Central memory CD8-positive, alpha-beta T cell (primary cell): ENCODE measurements around the gene TMBIM4.
"Not testable (repeated sequence)": the region's sequence is repeated elsewhere in the genome, so short reads cannot be mapped to it uniquely, and the experiment has no call there.

ENCODE experiments used
- ATAC-seq: fragments of 150-1000 bp; cut with Tn5 transposase; replicated peaks from 2 replicates; pipeline ENCODE4 v1.10.0; 2022; ENCODE audit warnings: mild to moderate bottlenecking, moderate FRiP score, moderate number of reproducible peaks; ENCODE audit not compliant: poor library complexity, severe bottlenecking; ENCODE audit errors: extremely low read depth
- DNase-seq, 2 donors: peaks; one replicate each; pipeline ENCODE4 v3.0.0; 2021; ENCODE audit warnings: low spot score in 2 of 2
- H3K27ac Mint-ChIP-seq: one replicate; pipeline ENCODE4 v1.8.0; 2022; ENCODE audit warnings: low read depth, mild to moderate bottlenecking, moderate library complexity, mixed read lengths
- H3K27me3 Mint-ChIP-seq: one replicate; pipeline ENCODE4 v1.8.0; 2022; ENCODE audit warnings: mixed read lengths
- H3K36me3 Mint-ChIP-seq: one replicate; pipeline ENCODE4 v1.8.0; 2022; ENCODE audit warnings: mild to moderate bottlenecking, moderate library complexity, mixed read lengths; ENCODE audit not compliant: insufficient read depth
- H3K4me1 Mint-ChIP-seq: one replicate; pipeline ENCODE4 v1.8.0; 2022; ENCODE audit warnings: mixed read lengths
- H3K4me3 Mint-ChIP-seq: one replicate; pipeline ENCODE4 v1.8.0; 2022; ENCODE audit warnings: mild to moderate bottlenecking, moderate library complexity, mixed read lengths
- H3K9me3 Mint-ChIP-seq: one replicate; pipeline ENCODE4 v1.8.0; 2022; ENCODE audit warnings: mixed read lengths

The TMBIM4 gene

GRCh38 chr12:66194122-66194521, 24.3 kb upstream of the TMBIM4 start:
- H3K4me1 Mint-ChIP-seq, result no peaks in the 10 kb centered on the region
- ATAC-seq (no peak), DNase-seq (no peak)
- H3K36me3 Mint-ChIP-seq, result no peaks in the 10 kb centered on the region
- no peaks in the 10 kb centered on the region for H3K9me3 Mint-ChIP-seq
- no peak overlapping the region for H3K4me3 Mint-ChIP-seq
- no peak overlapping the region for H3K27ac Mint-ChIP-seq
- H3K27me3 Mint-ChIP-seq, result peaks cover 61% of the 10 kb centered on the region

GRCh38 chr12:66191547-66192126, 21.8 kb upstream of the TMBIM4 start:
- no peak overlapping the region for H3K4me3 Mint-ChIP-seq
- no peaks in the 10 kb centered on the region for H3K9me3 Mint-ChIP-seq
- no peaks in the 10 kb centered on the region for H3K4me1 Mint-ChIP-seq
- peaks cover 77% of the 10 kb centered on the region for H3K27me3 Mint-ChIP-seq
- no peak for ATAC-seq
- no peak overlapping the region for H3K27ac Mint-ChIP-seq
- H3K36me3 Mint-ChIP-seq, result peaks cover 3% of the 10 kb centered on the region
- no peak for DNase-seq

- ATAC-seq, result no peak
- H3K9me3 Mint-ChIP-seq, result no peaks in the 10 kb centered on the region
- no peak overlapping the region for H3K27ac Mint-ChIP-seq
- H3K4me1 Mint-ChIP-seq, result no peaks in the 10 kb centered on the region
- H3K4me3 Mint-ChIP-seq, result no peak overlapping the region
- H3K36me3 Mint-ChIP-seq, result peaks cover 3% of the 10 kb centered on the region
- H3K27me3 Mint-ChIP-seq, result peaks cover 78% of the 10 kb centered on the region
- DNase-seq, result no peak
Observed at GRCh38 chr12:66190519-66191370, 20.9 kb upstream of the TMBIM4 start.

- Mint-ChIP-seq H3K4me1 (no peaks in the 10 kb centered on the region), H3K27me3 (peaks cover 78% of the 10 kb centered on the region), H3K36me3 (peaks cover 3% of the 10 kb centered on the region), H3K9me3 (peaks cover under 1% of the 10 kb centered on the region), H3K27ac (no peak overlapping the region), H3K4me3 (no peak overlapping the region)
- no peak for DNase-seq
- no peak for ATAC-seq
Observed at GRCh38 chr12:66189889-66190288, 20.1 kb upstream of the TMBIM4 start.

GRCh38 chr12:66189486-66189843, 19.7 kb upstream of the TMBIM4 start:
- peaks cover 4% of the 10 kb centered on the region for H3K9me3 Mint-ChIP-seq
- ATAC-seq, result no peak
- no peaks in the 10 kb centered on the region for H3K4me1 Mint-ChIP-seq
- no peak overlapping the region for H3K4me3 Mint-ChIP-seq
- no peak overlapping the region for H3K27ac Mint-ChIP-seq
- DNase-seq, result no peak
- H3K27me3 Mint-ChIP-seq, result peaks cover 78% of the 10 kb centered on the region
- peaks cover 3% of the 10 kb centered on the region for H3K36me3 Mint-ChIP-seq

GRCh38 chr12:66188584-66189485, 19.0 kb upstream of the TMBIM4 start, which contains the start of gene IRAK3:
IRAK3 (plus strand) TSS chr12:66189214; CDS start chr12:66189300, 86 bp downstream.
- ATAC-seq (peak; percentile 69), DNase-seq (peak in 1 of 2 donors; percentile 11)
- Mint-ChIP-seq H3K9me3 (peaks cover 6% of the 10 kb centered on the region), H3K36me3 (peaks cover 3% of the 10 kb centered on the region), H3K27ac (no peak within 1 kb of the TSS), H3K4me3 (peak within 1 kb of the TSS; percentile 47), H3K27me3 (peaks cover 78% of the 10 kb centered on the region), H3K4me1 (no peaks in the 10 kb centered on the region)

GRCh38 chr12:66187821-66188220, 18.0 kb upstream of the TMBIM4 start:
- H3K36me3 Mint-ChIP-seq, result peaks cover 3% of the 10 kb centered on the region
- no peak for ATAC-seq
- H3K4me1 Mint-ChIP-seq, result no peaks in the 10 kb centered on the region
- no peak overlapping the region for H3K27ac Mint-ChIP-seq
- no peak for DNase-seq
- H3K9me3 Mint-ChIP-seq, result peaks cover 6% of the 10 kb centered on the region
- H3K27me3 Mint-ChIP-seq, result peaks cover 82% of the 10 kb centered on the region
- H3K4me3 Mint-ChIP-seq, result peak overlapping the region; percentile 47

- peaks cover 89% of the 10 kb centered on the region for H3K27me3 Mint-ChIP-seq
- peaks cover 6% of the 10 kb centered on the region for H3K9me3 Mint-ChIP-seq
- no peak for ATAC-seq
- DNase-seq, result no peak
- no peak overlapping the region for H3K27ac Mint-ChIP-seq
- H3K36me3 Mint-ChIP-seq, result peaks cover 3% of the 10 kb centered on the region
- H3K4me3 Mint-ChIP-seq, result no peak overlapping the region
- H3K4me1 Mint-ChIP-seq, result no peaks in the 10 kb centered on the region
Observed at GRCh38 chr12:66187036-66187435, 17.2 kb upstream of the TMBIM4 start.

GRCh38 chr12:66184822-66185221, 15.0 kb upstream of the TMBIM4 start:
- ATAC-seq, DNase-seq, H3K9me3 Mint-ChIP-seq, H3K36me3 Mint-ChIP-seq, H3K4me1 Mint-ChIP-seq, H3K4me3 Mint-ChIP-seq, H3K27ac Mint-ChIP-seq: not testable (repeated sequence)
- peaks cover 70% of the 10 kb centered on the region for H3K27me3 Mint-ChIP-seq

GRCh38 chr12:66182956-66183355, 13.2 kb upstream of the TMBIM4 start:
- Mint-ChIP-seq H3K4me1 (no peaks in the 10 kb centered on the region), H3K27ac (no peak overlapping the region), H3K36me3 (no peaks in the 10 kb centered on the region), H3K4me3 (no peak overlapping the region), H3K9me3 (peaks cover 6% of the 10 kb centered on the region), H3K27me3 (peaks cover 67% of the 10 kb centered on the region)
- ATAC-seq (no peak), DNase-seq (no peak)

GRCh38 chr12:66176105-66176900, 6.5 kb upstream of the TMBIM4 start:
- H3K27ac Mint-ChIP-seq, result no peak overlapping the region
- peaks cover 31% of the 10 kb centered on the region for H3K27me3 Mint-ChIP-seq
- DNase-seq (no peak), ATAC-seq (no peak)
- no peaks in the 10 kb centered on the region for H3K36me3 Mint-ChIP-seq
- H3K9me3 Mint-ChIP-seq, result no peaks in the 10 kb centered on the region
- no peak overlapping the region for H3K4me3 Mint-ChIP-seq
- no peaks in the 10 kb centered on the region for H3K4me1 Mint-ChIP-seq
